ENCODE results near the gene PCDHA3. TPM values are rescaled to one million over a fixed set of nuclear protein-coding genes. Genes with fewer than 3 reads are reported as not detected.

Gene PCDHA3
- under 0.01 and 0.32 TPM in 2 replicates for total RNA-seq

DNA sequence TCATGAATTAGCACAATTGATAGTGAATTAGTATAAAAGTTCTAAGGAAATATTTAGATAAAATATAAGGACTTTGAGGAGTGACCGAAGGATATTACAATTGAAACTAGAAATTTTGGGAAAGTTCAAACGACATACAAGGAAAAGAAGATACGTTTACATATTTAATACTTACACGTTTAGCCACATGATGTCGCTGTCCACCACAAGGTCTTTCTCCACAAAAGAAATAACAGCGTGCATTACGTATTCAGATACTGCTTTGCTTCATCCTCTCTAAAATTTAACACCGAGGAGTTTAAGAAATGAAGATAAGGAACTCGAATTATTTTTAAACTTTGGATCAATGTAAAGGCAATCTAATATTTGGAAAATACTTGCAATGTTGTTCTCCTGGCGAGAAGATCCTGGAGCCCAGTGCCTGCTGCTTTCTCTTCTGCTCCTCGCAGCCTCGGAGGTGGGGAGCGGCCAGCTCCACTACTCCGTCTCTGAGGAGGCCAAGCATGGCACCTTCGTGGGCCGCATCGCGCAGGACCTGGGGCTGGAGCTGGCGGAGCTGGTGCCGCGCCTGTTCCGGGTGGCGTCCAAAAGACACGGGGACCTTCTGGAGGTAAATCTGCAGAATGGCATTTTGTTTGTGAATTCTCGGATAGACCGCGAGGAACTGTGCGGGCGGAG is at the start of gene PCDHA3:
Gene PCDHA3 (plus strand): TSS at position 242 of the 678 bp plus-strand sequence.

DNA sequence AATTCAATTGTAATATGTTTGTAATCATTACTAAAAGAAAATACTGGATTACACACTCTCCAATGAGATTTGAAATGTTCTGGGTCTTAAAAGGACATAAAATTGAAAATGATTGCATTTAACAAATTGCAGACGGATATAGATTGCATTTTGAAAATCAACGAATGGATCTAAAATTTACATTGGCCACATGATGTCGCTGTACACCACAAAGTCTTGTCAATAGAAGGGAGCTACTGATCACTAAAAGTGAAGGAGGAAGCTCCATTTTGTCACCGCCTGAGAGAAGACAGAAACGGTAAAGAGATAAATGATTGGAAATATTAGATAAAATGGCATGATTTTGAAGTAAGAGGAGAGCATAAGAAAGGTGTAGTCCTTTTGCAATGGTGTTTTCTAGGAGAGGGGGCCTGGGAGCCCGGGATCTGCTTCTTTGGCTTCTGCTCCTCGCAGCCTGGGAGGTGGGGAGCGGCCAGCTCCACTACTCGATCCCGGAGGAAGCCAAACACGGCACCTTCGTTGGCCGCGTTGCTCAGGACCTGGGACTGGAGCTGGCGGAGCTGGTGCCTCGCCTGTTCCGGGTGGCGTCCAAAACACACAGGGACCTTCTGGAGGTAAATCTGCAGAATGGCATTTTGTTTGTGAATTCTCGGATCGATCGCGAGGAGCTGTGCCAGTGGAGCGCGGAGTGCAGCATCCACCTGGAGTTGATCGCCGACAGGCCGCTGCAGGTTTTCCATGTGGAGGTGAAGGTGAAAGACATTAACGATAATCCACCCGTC is 14.8 kb upstream of the PCDHA3 start, which contains the start of gene PCDHA1:
Gene PCDHA1 (plus strand): TSS at position 236 of the 782 bp plus-strand sequence.

DNA sequence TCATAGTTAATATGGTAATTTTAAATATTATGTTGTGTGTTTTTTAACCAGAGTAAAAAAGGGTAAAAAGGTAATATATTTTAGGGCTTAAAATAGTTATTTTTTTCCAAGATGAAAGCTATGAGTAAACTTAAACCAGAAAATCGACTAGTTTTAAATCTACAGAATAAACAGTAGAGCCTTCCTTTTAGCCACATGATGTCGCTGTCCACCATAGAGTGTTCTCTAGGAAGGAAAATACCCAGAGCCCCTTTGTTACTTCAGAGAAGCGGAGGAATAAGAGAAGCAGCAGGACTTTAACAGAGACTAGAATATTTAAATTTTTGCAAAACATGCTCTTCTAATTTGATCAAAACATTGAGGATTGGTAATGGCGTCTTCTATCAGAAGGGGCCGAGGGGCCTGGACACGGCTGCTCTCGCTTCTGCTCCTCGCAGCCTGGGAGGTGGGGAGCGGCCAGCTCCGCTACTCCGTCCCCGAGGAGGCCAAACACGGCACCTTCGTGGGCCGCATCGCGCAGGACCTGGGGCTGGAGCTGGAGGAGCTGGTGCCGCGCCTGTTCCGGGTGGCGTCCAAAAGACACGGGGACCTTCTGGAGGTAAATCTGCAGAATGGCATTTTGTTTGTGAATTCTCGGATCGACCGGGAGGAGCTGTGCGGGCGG is 6.1 kb upstream of the PCDHA3 start, which contains the start of gene PCDHA2:
Gene PCDHA2 (plus strand): TSS at position 258 of the 664 bp plus-strand sequence.

DNA sequence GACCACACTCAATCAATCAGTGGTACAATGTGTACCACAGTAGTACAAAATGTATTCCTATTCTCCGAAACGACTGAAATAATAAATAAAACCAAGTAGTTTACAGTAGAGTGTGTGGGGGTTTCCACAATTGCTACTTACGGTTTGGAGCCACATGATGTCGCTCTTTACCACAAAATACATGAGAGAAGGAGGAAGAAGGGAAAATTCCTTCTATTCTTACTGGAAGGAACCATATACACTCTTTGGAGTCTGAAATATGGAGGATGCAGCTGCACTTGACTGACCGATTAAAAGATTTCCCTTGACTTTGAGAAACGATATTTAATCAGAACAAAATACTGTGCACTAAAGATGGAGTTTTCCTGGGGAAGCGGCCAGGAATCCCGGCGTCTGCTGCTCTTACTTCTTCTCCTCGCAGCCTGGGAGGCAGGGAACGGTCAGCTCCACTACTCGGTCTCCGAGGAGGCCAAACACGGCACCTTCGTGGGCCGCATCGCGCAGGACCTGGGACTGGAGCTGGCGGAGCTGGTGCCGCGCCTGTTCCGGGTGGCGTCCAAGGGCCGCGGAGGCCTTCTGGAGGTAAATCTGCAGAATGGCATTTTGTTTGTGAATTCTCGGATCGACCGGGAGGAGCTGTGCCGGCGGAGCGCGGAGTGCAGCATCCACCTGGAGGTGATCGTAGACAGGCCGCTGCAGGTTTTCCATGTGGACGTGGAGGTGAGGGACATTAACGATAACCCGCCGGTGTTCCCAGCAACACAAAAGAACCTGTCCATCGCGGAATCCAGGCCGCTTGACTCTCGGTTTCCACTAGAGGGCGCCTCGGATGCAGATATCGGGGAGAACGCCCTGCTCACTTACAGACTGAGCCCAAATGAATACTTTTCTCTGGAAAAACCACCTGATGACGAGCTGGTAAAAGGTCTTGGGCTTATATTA is 6.2 kb downstream of the PCDHA3 start, which contains the start of gene PCDHA4:
Gene PCDHA4 (plus strand): TSS at position 235 of the 942 bp plus-strand sequence.

DNA sequence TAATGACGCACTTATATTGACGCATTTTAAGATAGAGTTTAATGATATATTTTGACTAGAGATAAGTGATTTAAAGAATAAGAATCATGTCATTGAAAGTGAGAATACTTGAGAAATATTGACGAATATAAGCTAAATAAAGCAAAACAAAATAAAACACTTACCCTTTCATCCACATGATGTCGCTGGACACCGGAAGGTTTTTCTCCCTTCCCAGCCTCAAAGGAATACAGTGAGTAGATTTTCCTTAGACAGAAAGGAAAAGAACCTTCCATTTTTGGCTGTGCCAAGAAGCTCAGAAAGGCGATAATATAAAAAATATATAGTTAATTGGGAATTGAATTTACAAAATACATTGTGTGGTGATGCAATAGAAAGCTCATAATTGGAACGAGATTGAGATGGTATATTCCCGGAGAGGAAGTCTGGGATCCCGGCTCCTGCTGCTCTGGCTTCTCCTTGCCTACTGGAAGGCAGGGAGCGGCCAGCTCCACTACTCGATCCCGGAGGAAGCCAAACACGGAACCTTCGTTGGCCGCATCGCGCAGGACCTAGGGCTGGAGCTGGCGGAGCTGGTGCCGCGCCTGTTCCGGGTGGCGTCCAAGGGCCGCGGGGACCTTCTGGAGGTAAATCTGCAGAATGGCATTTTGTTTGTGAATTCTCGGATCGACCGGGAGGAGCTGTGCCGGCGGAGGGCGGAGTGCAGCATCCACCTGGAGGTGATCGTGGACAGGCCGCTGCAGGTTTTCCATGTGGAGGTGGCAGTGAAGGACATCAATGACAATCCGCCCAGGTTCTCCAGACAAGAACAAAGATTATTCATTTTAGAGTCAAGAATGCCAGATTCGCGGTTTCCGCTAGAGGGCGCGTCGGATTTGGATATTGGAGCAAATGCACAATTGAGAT is 20.8 kb downstream of the PCDHA3 start, which contains the start of gene PCDHA5:
Gene PCDHA5 (plus strand): TSS at position 239 of the 906 bp plus-strand sequence.

DNA sequence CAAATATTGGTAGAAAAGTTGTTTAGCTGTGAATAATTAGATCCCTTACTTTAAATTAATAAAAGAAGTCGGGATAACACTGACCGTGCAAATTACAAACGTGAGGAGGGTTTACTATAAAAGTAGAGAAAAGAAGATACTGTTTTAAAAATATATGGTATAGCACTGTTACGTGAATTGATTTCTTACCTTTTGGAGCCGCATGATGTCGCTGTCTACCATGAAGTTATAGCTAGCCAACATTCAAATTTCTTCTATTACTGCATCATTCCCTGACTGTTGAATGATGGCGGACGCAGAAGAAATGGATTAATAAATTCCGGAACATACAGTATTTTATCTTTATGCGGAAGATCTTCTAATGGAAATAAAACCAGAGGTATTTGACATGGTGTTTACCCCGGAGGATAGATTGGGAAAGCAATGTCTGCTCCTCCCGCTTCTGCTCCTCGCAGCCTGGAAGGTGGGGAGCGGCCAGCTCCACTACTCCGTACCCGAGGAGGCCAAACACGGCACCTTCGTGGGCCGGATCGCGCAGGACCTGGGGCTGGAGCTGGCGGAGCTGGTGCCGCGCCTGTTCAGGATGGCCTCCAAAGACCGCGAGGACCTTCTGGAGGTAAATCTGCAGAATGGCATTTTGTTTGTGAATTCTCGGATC is 27.0 kb downstream of the PCDHA3 start, which contains the start of gene PCDHA6:
Gene PCDHA6 (plus strand): TSS at position 257 of the 658 bp plus-strand sequence. CDS start 132 bp downstream, at position 389.

DNA sequence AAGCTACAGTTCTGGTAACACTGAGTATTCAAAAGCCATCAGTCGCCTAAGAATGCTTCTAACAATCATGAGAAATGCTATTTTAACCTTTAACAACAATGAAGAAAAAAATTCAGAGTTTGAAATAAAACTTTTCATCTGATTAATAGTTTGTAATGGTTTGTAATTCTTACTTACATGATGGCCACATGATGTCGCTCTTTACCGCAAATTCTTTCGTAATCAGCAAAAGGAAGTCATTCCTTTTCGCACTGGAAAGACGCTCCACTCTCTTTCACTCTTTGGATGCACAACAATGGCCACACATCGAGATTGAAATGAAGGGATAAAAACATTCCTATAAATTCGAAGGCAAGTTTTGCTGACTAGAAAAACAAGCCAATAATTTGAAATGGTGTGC is 33.1 kb downstream of the PCDHA3 start, which contains the start of gene PCDHA7:
Gene PCDHA7 (plus strand): TSS at position 277 of the 400 bp plus-strand sequence. CDS start 115 bp downstream, at position 392.

DNA sequence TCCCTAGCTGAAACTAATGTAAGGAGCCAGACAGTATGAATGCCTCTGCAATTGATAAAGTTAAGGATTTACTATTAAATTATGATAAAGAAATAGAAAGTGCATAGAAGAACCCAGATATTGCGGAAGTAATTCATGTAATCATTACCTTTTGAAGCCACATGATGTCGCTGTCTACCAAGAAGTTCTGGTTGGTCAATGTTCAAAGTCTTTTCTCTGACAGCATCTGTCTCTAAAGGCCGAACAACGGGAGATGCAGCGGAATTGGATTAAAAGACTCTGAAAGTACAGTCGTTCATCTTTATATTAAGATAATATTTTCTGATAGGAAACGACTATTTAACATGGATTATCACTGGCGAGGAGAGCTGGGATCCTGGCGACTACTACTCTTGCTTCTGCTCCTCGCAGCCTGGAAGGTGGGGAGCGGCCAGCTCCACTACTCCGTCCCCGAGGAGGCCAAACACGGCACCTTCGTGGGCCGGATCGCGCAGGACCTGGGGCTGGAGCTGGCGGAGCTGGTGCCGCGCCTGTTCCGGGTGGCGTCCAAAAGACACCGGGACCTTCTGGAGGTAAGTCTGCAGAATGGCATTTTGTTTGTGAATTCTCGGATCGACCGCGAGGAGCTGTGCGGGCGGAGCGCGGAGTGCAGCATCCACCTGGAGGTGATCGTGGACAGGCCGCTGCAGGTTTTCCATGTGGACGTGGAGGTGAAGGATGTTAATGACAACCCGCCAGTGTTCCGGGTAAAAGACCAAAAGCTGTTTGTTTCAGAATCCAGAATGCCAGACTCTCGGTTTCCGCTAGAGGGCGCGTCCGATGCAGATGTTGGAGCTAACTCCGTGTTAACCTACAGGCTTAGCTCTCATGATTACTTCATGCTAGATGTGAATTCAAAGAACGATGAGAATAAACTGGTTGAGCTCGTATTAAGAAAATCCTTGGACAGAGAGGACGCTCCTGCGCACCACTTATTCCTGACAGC is 40.4 kb downstream of the PCDHA3 start, which contains the start of gene PCDHA8:
Gene PCDHA8 (plus strand): TSS at position 210 of the 985 bp plus-strand sequence. CDS start 135 bp downstream, at position 345.

DNA sequence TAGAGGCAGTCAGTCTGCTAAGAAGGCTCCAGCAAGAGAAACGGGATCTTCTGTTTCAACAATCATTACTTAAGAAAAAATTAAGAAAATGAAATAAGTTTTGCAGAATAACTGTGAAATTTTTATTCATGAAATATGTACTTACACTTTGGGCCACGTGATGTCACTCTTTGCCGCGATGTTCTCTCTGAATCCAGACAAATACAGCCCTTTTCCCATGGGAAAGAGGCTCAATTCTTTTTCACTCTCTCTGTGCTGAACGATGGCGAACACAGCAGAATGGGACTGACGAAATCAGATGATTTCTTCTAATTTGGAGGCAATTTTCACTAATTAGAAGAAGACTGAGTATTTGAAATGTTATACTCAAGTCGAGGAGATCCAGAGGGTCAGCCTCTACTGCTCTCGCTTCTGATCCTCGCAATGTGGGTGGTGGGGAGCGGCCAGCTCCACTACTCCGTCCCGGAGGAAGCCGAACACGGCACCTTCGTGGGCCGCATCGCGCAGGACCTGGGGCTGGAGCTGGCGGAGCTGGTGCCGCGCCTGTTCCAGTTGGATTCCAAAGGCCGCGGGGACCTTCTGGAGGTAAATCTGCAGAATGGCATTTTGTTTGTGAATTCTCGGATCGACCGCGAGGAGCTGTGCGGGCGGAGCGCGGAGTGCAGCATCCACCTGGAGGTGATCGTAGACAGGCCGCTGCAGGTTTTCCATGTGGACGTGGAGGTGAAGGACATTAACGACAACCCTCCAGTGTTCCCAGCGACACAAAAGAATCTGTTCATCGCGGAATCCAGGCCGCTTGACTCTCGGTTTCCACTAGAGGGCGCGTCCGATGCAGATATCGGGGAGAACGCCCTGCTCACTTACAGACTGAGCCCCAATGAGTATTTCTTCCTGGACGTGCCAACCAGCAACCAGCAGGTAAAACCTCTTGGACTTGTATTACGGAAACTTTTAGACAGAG is 47.6 kb downstream of the PCDHA3 start, which contains the start of gene PCDHA9:
Gene PCDHA9 (plus strand): TSS at position 244 of the 964 bp plus-strand sequence. CDS start 114 bp downstream, at position 358.

Other genes starting within 250 kb of the PCDHA3 start
- gene SRA1, start 243.6 kb upstream of the PCDHA3 start, total RNA-seq = 25.2 and 31.5 TPM in 2 replicates
- gene APBB3, start 236.5 kb upstream of the PCDHA3 start, total RNA-seq = 3.9 and 13.4 TPM in 2 replicates
- gene SLC35A4, start 236.2 kb upstream of the PCDHA3 start, total RNA-seq = 10.7 and 39.7 TPM in 2 replicates
- gene CD14, start 167.9 kb upstream of the PCDHA3 start, total RNA-seq = 1.2 and 1.6 TPM in 2 replicates
- gene TMCO6, start 161.6 kb upstream of the PCDHA3 start, total RNA-seq = 13.4 and 18.2 TPM in 2 replicates
- gene NDUFA2, start 153.4 kb upstream of the PCDHA3 start, total RNA-seq = 44.2 and 53.6 TPM in 2 replicates
- gene IK, start 153.2 kb upstream of the PCDHA3 start, total RNA-seq = 98.4 and 109 TPM in 2 replicates
- 29.9 and 31.8 TPM in 2 replicates for gene WDR55, start 136.2 kb upstream of the PCDHA3 start, total RNA-seq
- 0.15 TPM in 1 of 2 replicates, not detected in the other for gene DND1, start 127.5 kb upstream of the PCDHA3 start, total RNA-seq
- 81.9 and 89.5 TPM in 2 replicates for gene HARS1, start 109.7 kb upstream of the PCDHA3 start, total RNA-seq
- 31.8 and 40.9 TPM in 2 replicates for gene HARS2, start 109.6 kb upstream of the PCDHA3 start, total RNA-seq
- 49.7 and 59.4 TPM in 2 replicates for gene ZMAT2, start 100.6 kb upstream of the PCDHA3 start, total RNA-seq
- gene PCDHA1, start 14.9 kb upstream of the PCDHA3 start, total RNA-seq = 0.32 TPM in 1 of 2 replicates, not detected in the other
- 0.15 TPM in 1 of 2 replicates, not detected in the other for gene PCDHA2, start 6.2 kb upstream of the PCDHA3 start, total RNA-seq
- 0.32 and 0.61 TPM in 2 replicates for gene PCDHA4, start 6.0 kb downstream of the PCDHA3 start, total RNA-seq
- not detected in 2 replicates for gene PCDHA5, start 20.6 kb downstream of the PCDHA3 start, total RNA-seq
- gene PCDHA6, start 26.9 kb downstream of the PCDHA3 start, total RNA-seq = under 0.01 and 0.15 TPM in 2 replicates
- 0.15 and 0.32 TPM in 2 replicates for gene PCDHA7, start 33.2 kb downstream of the PCDHA3 start, total RNA-seq
- 0.15 TPM in 1 of 2 replicates, not detected in the other for gene PCDHA8, start 40.1 kb downstream of the PCDHA3 start, total RNA-seq
- under 0.01 and 0.15 TPM in 2 replicates for gene PCDHA9, start 47.3 kb downstream of the PCDHA3 start, total RNA-seq
- under 0.01 and 0.15 TPM in 2 replicates for gene PCDHA10, start 54.8 kb downstream of the PCDHA3 start, total RNA-seq
- under 0.01 TPM in 1 of 2 replicates, not detected in the other for gene PCDHA11, start 67.9 kb downstream of the PCDHA3 start, total RNA-seq
- gene PCDHA12, start 74.3 kb downstream of the PCDHA3 start, total RNA-seq = not detected in 2 replicates
- gene PCDHA13, start 81.1 kb downstream of the PCDHA3 start, total RNA-seq = 0.15 TPM in 1 of 2 replicates, not detected in the other
- gene PCDHAC1, start 125.2 kb downstream of the PCDHA3 start, total RNA-seq = under 0.01 TPM in 1 of 2 replicates, not detected in the other
- gene PCDHAC2, start 165.4 kb downstream of the PCDHA3 start, total RNA-seq = under 0.01 and 0.30 TPM in 2 replicates